K562 (cell line): ENCODE measurements around the gene CAPN12. TPM values are rescaled to one million over a fixed set of nuclear protein-coding genes. Genes with fewer than 3 reads are reported as not detected.
A peak's percentile ranks its signal among the peaks of the same experiment; 100 is the strongest.

Source experiments
- ATAC-seq: fragments of 200-7000 bp; cut with Tn5 transposase; 3 replicates; pipeline ENCODE4 v1.9.1; 2020; ENCODE audit warnings: moderate library complexity
- BruUV-seq: library from RNA; stranded (reverse); fragments of 400-500 nt; replicated peaks from 2 replicates; lab custom pipeline; 2021; lab: Mats Ljungman, UMichigan
- CTCF ChIA-PET: fragments of 300-600 bp; formaldehyde crosslinking; extraction: SDS; loops from one replicate; lab custom pipeline; 2021; ENCODE audit warnings: low intra/inter-chr PET ratio; lab: Yijun Ruan, JAX
- POLR2A ChIA-PET: fragments of 300-600, 350-650 bp; sonication (Branson Sonifier 250); formaldehyde crosslinking; extraction: SDS; loops from one replicate; lab custom pipeline; 2021; ENCODE audit warnings: antibody characterized with exemption, inconsistent platforms; lab: Yijun Ruan, JAX
- DNase-seq, 4 experiments: peaks; one replicate each; pipeline versions ENCODE4 v3.0.0 to v3.0.0-alpha.2; 2011 to 2018; ENCODE audit warnings: low spot score in 3 of 4, mixed read lengths in 3 of 4; ENCODE audit errors: extremely low read depth in 1 of 4
- FAIRE-seq: peaks from 2 replicates; lab custom pipeline; 2011; peaks lifted over from hg19 to GRCh38; lab: Jason Lieb, UNC
- H2AFZ ChIP-seq: 2 replicates; pipeline ENCODE4 v1.6.0; 2011; ENCODE audit warnings: low read depth, low read length, control low read depth, inconsistent platforms
- H3K27ac ChIP-seq: fragments of 200-600 bp; 3 replicates; pipeline ENCODE4 v1.8.0; 2011; ENCODE audit warnings: low read depth, mild to moderate bottlenecking, control low read depth, inconsistent platforms, low read length, moderate library complexity, mixed read lengths; ENCODE audit errors: extremely low read depth
- H3K27me3 ChIP-seq, 2 experiments: fragments of 300-600 bp in 1 of 2; 2 replicates in 1 of 2; 3 replicates in 1 of 2; pipeline versions ENCODE4 v1.6.0 to v1.8.0; 2011; ENCODE audit warnings: inconsistent platforms in 2 of 2, low read length in 2 of 2, mild to moderate bottlenecking in 1 of 2, mixed read lengths in 1 of 2, moderate library complexity in 1 of 2; ENCODE audit not compliant: control insufficient read depth in 2 of 2, insufficient read depth in 2 of 2
- H3K36me3 ChIP-seq: fragments of 300-600 bp; 3 replicates; pipeline ENCODE4 v1.8.0; 2011; ENCODE audit warnings: mild to moderate bottlenecking, low read length, inconsistent platforms; ENCODE audit not compliant: control insufficient read depth, insufficient read depth
- H3K4me1 ChIP-seq, 2 experiments: fragments of 200-600 bp in 1 of 2; replicated peaks in 1 of 2; 2 replicates in 1 of 2; 3 replicates in 1 of 2; pipeline versions ENCODE4 v1.5.1 to v1.8.0; 2011; ENCODE audit warnings: inconsistent platforms in 2 of 2, low read length in 2 of 2, mild to moderate bottlenecking in 1 of 2, mixed read lengths in 1 of 2, moderate library complexity in 1 of 2; ENCODE audit not compliant: control insufficient read depth in 2 of 2, insufficient read depth in 2 of 2
- H3K4me2 ChIP-seq: 2 replicates; pipeline ENCODE4 v1.6.1; 2011; ENCODE audit warnings: low read length, control low read depth, inconsistent platforms, mixed read lengths; ENCODE audit not compliant: insufficient read depth
- H3K4me3 ChIP-seq: fragments of 200-600 bp; sonication (generic), shearing (Covaris generic); 2 replicates; pipeline ENCODE4 v1.5.1; 2016; ENCODE audit warnings: control low read depth, inconsistent platforms
- H3K79me2 ChIP-seq: fragments of 200-600 bp; 3 replicates; pipeline ENCODE4 v1.8.0; 2011; ENCODE audit warnings: low read length, inconsistent platforms; ENCODE audit not compliant: control insufficient read depth, insufficient read depth
- H3K9ac ChIP-seq, 2 experiments: 2 replicates each; pipeline versions ENCODE4 v1.6.0 to v1.6.1; 2011; ENCODE audit warnings: low read depth in 2 of 2, low read length in 2 of 2, control low read depth in 1 of 2, inconsistent platforms in 1 of 2, mild to moderate bottlenecking in 1 of 2, mixed read lengths in 1 of 2; ENCODE audit not compliant: insufficient read depth in 1 of 2
- H3K9me1 ChIP-seq: one replicate; pipeline ENCODE4 v1.6.0; 2011; ENCODE audit warnings: inconsistent platforms, mild to moderate bottlenecking, low read length, moderate library complexity; ENCODE audit not compliant: control insufficient read depth, insufficient read depth
- H3K9me3 ChIP-seq: replicated peaks from 2 replicates; pipeline ENCODE4 v1.5.1; 2011; ENCODE audit warnings: low read depth, low read length, inconsistent platforms; ENCODE audit not compliant: control insufficient read depth, insufficient read depth
- H4K20me1 ChIP-seq: replicated peaks from 2 replicates; pipeline ENCODE4 v1.6.1; 2011; ENCODE audit warnings: low read length, inconsistent platforms, mixed read lengths; ENCODE audit not compliant: control insufficient read depth, insufficient read depth
- EP400 ChIP-seq: fragments of 450-650 bp; IDR thresholded peaks from 2 replicates; pipeline ENCODE4 v1.6.1; 2017; ENCODE audit warnings: antibody characterized with exemption, mild to moderate bottlenecking, moderate library complexity
- JUND ChIP-seq, 2 experiments: IDR thresholded peaks; 2 replicates in 1 of 2; 3 replicates in 1 of 2; pipeline ENCODE4 v1.6.1; 2011; ENCODE audit warnings: borderline replicate concordance in 2 of 2, low read depth in 2 of 2, low read length in 2 of 2, improper control_type of control experiment in 1 of 2, missing biosample characterization in 1 of 2, missing genetic modification characterization in 1 of 2, missing genetic modification reagents in 1 of 2
- NFE2 ChIP-seq: IDR thresholded peaks from 2 replicates; pipeline ENCODE4 v1.6.1; 2014; ENCODE audit warnings: antibody characterized with exemption, low read depth
- POLR3A ChIP-seq: IDR thresholded peaks from 2 replicates; pipeline ENCODE4 v1.6.1; 2011; ENCODE audit warnings: borderline replicate concordance, mild to moderate bottlenecking, moderate library complexity; ENCODE audit not compliant: insufficient read length, insufficient read depth; ENCODE audit errors: extremely low read depth
- SMAD4 ChIP-seq: fragments of 250-450 bp; sonication (Bioruptor Pico); conservative IDR thresholded peaks from 2 replicates; pipeline ENCODE4 v1.8.0; 2021; ENCODE audit warnings: inconsistent platforms, mild to moderate bottlenecking, moderate library complexity
- STAT5A ChIP-seq: IDR thresholded peaks from 2 replicates; pipeline ENCODE4 v1.6.1; 2012; ENCODE audit warnings: low read length, inconsistent platforms, borderline replicate concordance
- TEAD1 ChIP-seq, 2 experiments: fragments of 450-650 bp in 1 of 2; sonication (generic) in 1 of 2; formaldehyde crosslinking; IDR thresholded peaks; 2 replicates each; pipeline versions ENCODE4 v1.4.0 to v1.8.0; 2020 to 2022; ENCODE audit warnings: mild to moderate bottlenecking in 2 of 2, missing genetic modification reagents in 1 of 2
- ZNF24 ChIP-seq: fragments of 450-650 bp; IDR thresholded peaks from 2 replicates; pipeline ENCODE4 v1.6.1; 2016
- ZNF583 ChIP-seq: fragments of 250-450 bp; sonication (Bioruptor Pico); IDR thresholded peaks from 2 replicates; pipeline ENCODE4 v1.4.0; 2020
- ZNF76 ChIP-seq: fragments of 250-450 bp; sonication (Bioruptor Pico); IDR thresholded peaks from 2 replicates; pipeline ENCODE4 v1.4.0; 2020; ENCODE audit warnings: mild to moderate bottlenecking, moderate library complexity, borderline replicate concordance
- WGBS: fragments of 100-300 bp; shearing (Covaris generic); methylation state at CpG from one replicate; pipeline ENCODE4 v1.1.6; 2016; ENCODE audit warnings: low coverage, mixed read lengths; ENCODE audit not compliant: insufficient coverage; ENCODE audit errors: missing lambda C conversion rate; 5-methylcytosine and 5-hydroxymethylcytosine counted together
- in situ Hi-C: fragments of 300-500 bp; cut with MboI; formaldehyde crosslinking; loops from 4 replicates; pipeline ENCODE4 v1.15.0; 2018; ENCODE audit warnings: inconsistent platforms, mixed read lengths
- intact Hi-C: fragments of 100-400 bp; cut with micrococcal nuclease; formaldehyde crosslinking; loops from 2 replicates; pipeline ENCODE4 v1.14.2; 2022
- polyA plus RNA-seq, 8 experiments: library from polyadenylated mRNA; depleted of rRNA in 4 of 8; stranded (reverse) in 5 of 8; unstranded in 3 of 8; fragments of >200 nt; fragmentation: Nextera tagmentation in 2 of 8; fragmentation: Illumina TruSeq in 1 of 8; extraction: Ambion mirVana in 2 of 8; extraction: Trizol in 1 of 8; gene quantifications; 2 replicates each; pipeline versions ENCODE4 v1.2.1 to v1.2.3, GENCODE V29; 2011 to 2014; ENCODE audit warnings: inconsistent platforms in 1 of 8, missing spikeins in 1 of 8
- total RNA-seq, 7 experiments: library from RNA; depleted of rRNA in 6 of 7; stranded (reverse); fragments of >200 nt in 6 of 7; fragmentation: Illumina TruSeq in 2 of 7; extraction: Trizol in 2 of 7; gene quantifications; 2 replicates each; pipeline versions ENCODE4 v1.2.1 to v1.2.3, GENCODE V29; 2011 to 2021; ENCODE audit warnings: low replicate concordance in 1 of 7
- TF ChIP-seq, protein P1 (sequence below): sonication (generic); formaldehyde crosslinking; IDR thresholded peaks from 2 replicates; pipeline ENCODE4 v1.8.1; 2023; ENCODE audit warnings: mild to moderate bottlenecking, missing genetic modification reagents

The CAPN12 gene
- total and polyA plus RNA-seq, 9 of the 15 experiments (the other 6 are each of a cell fraction or from before 2014, with no cell fraction given), result 0.83 to 7.0 (median 1.6) TPM

DNA sequence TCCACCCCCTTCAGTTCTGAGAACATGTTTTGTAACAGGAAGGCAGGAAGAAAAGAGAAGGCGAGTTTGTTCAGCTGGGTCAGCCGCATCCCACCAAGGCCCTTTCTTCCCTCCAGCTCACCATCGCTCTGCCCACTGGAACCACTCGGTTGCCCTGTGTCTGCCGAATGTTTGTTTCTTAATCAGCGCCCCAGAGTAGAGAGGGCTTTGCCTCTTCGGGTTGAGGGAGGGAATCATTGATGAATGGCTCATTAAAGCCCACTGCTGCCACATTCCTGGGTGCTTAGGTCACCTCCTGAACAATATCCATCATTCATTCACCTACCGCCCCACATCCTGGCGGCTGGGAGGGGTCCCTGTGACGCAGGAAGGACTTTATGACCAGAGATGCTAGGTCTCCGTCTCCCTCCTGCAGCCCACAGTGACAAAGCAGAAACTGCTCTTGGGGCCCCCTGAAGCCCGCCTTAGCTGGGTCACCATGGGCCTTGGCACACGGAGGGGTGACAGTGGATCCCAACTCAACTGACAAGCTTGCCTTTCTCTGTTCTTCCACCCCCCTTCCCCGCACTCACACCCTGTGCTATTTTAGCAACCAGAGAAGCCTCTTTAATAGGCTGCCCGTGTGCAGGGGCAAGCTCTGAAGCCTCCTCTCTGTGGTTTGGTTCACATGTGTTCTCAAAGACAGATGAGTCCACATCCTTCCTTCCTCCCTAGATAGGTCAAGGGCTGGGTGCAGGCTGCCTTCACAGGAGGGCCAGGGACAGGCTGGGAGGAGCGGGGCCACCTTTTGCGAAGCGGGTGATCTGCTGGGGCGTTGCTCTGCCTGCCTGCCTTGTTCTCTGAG is 50.7 kb downstream of the CAPN12 start:
- H4K20me1 ChIP-seq, result peaks cover 21% of the 10 kb centered on the region
- TF ChIP-seq POLR3A (no peak), EP400 (no peak), ZNF76 (CRISPR knock-in tag) (no peak), TEAD1 (CRISPR knock-in tag; IDR thresholded peaks at IDR 0.05) (peak in 1 of 2 experiments; percentile 60; a peak in 1 of 4 replicates), STAT5A (no peak), JUND (IDR thresholded peaks at IDR 0.05; ENCODE audit: borderline replicate concordance, low read depth, low read length) (0 out of 2 replicates have a peak, but pooled peaks have one; percentile 4), JUND (tag; IDR thresholded peaks at IDR 0.05; ENCODE audit: borderline replicate concordance, low read depth, low read length) (no peak), ZNF24 (peak; percentile 20; the same call in 1 of the 2 replicates), ZNF583 (CRISPR knock-in tag) (no peak), NFE2 (0 out of 2 replicates have a peak, but pooled peaks have one; percentile 5), SMAD4 (CRISPR knock-in tag) (no peak)
- TF ChIP-seq, protein P1, sequence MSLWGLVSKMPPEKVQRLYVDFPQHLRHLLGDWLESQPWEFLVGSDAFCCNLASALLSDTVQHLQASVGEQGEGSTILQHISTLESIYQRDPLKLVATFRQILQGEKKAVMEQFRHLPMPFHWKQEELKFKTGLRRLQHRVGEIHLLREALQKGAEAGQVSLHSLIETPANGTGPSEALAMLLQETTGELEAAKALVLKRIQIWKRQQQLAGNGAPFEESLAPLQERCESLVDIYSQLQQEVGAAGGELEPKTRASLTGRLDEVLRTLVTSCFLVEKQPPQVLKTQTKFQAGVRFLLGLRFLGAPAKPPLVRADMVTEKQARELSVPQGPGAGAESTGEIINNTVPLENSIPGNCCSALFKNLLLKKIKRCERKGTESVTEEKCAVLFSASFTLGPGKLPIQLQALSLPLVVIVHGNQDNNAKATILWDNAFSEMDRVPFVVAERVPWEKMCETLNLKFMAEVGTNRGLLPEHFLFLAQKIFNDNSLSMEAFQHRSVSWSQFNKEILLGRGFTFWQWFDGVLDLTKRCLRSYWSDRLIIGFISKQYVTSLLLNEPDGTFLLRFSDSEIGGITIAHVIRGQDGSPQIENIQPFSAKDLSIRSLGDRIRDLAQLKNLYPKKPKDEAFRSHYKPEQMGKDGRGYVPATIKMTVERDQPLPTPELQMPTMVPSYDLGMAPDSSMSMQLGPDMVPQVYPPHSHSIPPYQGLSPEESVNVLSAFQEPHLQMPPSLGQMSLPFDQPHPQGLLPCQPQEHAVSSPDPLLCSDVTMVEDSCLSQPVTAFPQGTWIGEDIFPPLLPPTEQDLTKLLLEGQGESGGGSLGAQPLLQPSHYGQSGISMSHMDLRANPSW, result no peak
- H2AFZ ChIP-seq, result no peak overlapping the region
- 85% methylated on average over 16 of the region's 19 CpGs for WGBS
- peaks cover 83% of the 10 kb centered on the region for H3K36me3 ChIP-seq
- peak overlapping the region; percentile 24; the same call in 1 of the 3 replicates for H3K27ac ChIP-seq
- in situ Hi-C loops, result no loop called here
- H3K9me1 ChIP-seq, result peaks cover 8% of the 10 kb centered on the region
- H3K27me3 ChIP-seq, result no peaks in the 10 kb centered on the region
- ATAC-seq (no peak), DNase-seq (no peak), FAIRE-seq (no peak)
- peaks cover 11 to 33% of the 10 kb centered on the region in 2 experiments for H3K4me1 ChIP-seq
- H3K4me2 ChIP-seq, result no peak overlapping the region
- BruUV-seq, result no TSS peak
- no peaks in the 10 kb centered on the region for H3K9me3 ChIP-seq
- CTCF ChIA-PET, result no interaction called here
- H3K79me2 ChIP-seq, result peaks cover 96% of the 10 kb centered on the region
- POLR2A ChIA-PET, result interaction anchor here (1.7 kb wide), 1 partner anchor 14 kb away, joined by 4 read pairs; no protein-coding TSS in a partner anchor
- H3K9ac ChIP-seq, result no peak overlapping the region; a peak in 1 of 4 replicates
- no peak overlapping the region for H3K4me3 ChIP-seq
- intact Hi-C loops, result no loop called here
